AG09309 (cell line): Measurements from ENCODE around the gene CASP12.

ENCODE experiments used
- DNase-seq: peaks from one replicate; pipeline ENCODE4 v3.0.0-alpha.2; 2010; ENCODE audit warnings: low read depth
- H3K4me3 ChIP-seq: 2 replicates; pipeline ENCODE4 v1.5.1; 2011; ENCODE audit warnings: mild to moderate bottlenecking, low read depth, low read length, moderate library complexity; ENCODE audit not compliant: control insufficient read depth
- CTCF ChIP-seq: IDR thresholded peaks from 2 replicates; pipeline ENCODE4 v1.5.1; 2011; ENCODE audit warnings: mild to moderate bottlenecking, low read depth, low read length, inconsistent platforms; ENCODE audit not compliant: insufficient read depth, control insufficient read depth; ENCODE audit errors: missing control alignments

CASP12 gene

GRCh38 chr11:104876324-104876723, 21.9 kb downstream of the CASP12 start:
- no peak for TF ChIP-seq CTCF
- no peak for DNase-seq
- no peak overlapping the region for H3K4me3 ChIP-seq

GRCh38 chr11:104873252-104873651, 25.0 kb downstream of the CASP12 start:
- no peak for DNase-seq
- H3K4me3 ChIP-seq: no peak overlapping the region
- TF ChIP-seq CTCF: no peak

GRCh38 chr11:104872393-104872792, 25.9 kb downstream of the CASP12 start:
- DNase-seq: no peak
- H3K4me3 ChIP-seq: no peak overlapping the region
- no peak for TF ChIP-seq CTCF

GRCh38 chr11:104870910-104871309, 27.4 kb downstream of the CASP12 start:
- peak; percentile 7 for DNase-seq
- TF ChIP-seq CTCF: no peak

GRCh38 chr11:104866815-104867214, 31.4 kb downstream of the CASP12 start:
- DNase-seq: no peak
- no peak for TF ChIP-seq CTCF
- no peak overlapping the region for H3K4me3 ChIP-seq

More at GRCh38 chr11:104870910-104871309, 27.4 kb downstream of the CASP12 start:
- H3K4me3 ChIP-seq: no peak overlapping the region

- TF ChIP-seq CTCF: no peak
- no peak for DNase-seq
- no peak overlapping the region for H3K4me3 ChIP-seq
These were observed 39.1 kb downstream of the CASP12 start for GRCh38 chr11:104858882-104859775.
